ENCODE measurements around the gene TLE1. TPM values are rescaled to one million over a fixed set of nuclear protein-coding genes. Genes with fewer than 3 reads are reported as not detected.

The TLE1 gene
- total RNA-seq, 1 donor from 2014 or later: 17.9 TPM

DNA sequence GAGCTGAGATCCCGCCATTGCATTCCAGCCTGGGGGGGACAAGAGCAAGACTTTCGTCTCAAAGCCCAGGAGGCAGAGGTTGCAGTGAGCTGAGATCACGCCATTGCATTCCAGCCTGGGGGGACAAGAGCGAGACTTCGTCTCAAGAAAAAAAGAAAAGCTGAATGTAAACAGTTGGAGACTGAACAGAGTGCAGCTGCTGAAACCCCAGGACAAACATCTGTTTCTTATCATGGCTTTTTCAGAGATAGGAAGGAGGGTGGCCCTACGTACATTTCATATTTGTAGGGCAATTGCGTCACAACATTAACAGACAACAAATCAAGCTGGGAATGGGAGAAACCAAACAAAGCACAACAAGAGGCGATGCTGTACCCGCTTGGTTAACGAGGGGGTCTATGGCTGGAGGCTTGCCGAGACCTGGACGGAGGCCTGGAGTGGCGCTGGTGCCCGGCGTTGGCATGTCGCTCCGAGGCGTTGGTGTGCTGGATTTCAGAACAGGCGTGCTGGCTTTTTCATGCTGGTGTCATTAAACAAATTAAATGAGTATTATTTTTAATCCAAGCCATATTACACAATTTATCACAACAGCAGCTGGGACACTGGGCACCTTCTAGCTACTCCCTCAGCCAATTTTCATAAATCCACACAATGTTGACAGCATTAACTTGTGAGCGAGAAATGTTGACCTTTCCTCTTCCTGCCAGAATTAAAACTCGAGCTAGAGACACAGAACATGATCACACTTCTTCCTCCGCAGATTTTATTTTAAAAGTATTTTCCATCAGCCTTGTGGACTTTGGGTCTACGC lies 76.1 kb downstream of the TLE1 start:
- intact Hi-C loops (cut with DNase I): no loop called here
- peaks cover 49% of the 10 kb centered on the region for H3K36me3 ChIP-seq

DNA sequence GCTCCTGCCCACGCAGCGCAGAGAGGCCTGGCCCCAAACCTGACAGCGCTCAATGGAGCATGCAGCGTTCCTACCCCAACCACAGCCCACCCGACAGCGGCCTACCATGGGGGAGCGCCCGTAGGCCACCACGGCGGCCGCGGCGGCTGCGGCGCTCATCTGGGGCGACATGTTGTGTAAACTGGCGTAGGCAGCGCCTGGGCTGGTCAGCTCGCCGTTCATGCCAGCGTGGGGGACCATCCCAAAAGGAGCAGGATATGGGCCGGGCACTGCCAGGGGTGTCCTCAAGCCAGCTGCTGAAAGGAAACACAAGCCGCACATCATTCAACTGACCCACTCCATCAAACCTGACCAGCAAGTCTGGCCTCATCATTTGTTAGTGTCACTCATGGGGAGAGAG lies 77.7 kb downstream of the TLE1 start:
- Histone ChIP-seq H3K27ac (no peak overlapping the region), H3K36me3 (peaks cover 53% of the 10 kb centered on the region), H3K9me3 (no peaks in the 10 kb centered on the region), H3K4me3 (no peak overlapping the region), H3K4me1 (no peaks in the 10 kb centered on the region), H3K27me3 (ENCODE audit: low read depth) (no peaks in the 10 kb centered on the region)
- intact Hi-C loops (cut with DNase I): no loop called here
- no peak for DNase-seq
- TF ChIP-seq, protein P1, sequence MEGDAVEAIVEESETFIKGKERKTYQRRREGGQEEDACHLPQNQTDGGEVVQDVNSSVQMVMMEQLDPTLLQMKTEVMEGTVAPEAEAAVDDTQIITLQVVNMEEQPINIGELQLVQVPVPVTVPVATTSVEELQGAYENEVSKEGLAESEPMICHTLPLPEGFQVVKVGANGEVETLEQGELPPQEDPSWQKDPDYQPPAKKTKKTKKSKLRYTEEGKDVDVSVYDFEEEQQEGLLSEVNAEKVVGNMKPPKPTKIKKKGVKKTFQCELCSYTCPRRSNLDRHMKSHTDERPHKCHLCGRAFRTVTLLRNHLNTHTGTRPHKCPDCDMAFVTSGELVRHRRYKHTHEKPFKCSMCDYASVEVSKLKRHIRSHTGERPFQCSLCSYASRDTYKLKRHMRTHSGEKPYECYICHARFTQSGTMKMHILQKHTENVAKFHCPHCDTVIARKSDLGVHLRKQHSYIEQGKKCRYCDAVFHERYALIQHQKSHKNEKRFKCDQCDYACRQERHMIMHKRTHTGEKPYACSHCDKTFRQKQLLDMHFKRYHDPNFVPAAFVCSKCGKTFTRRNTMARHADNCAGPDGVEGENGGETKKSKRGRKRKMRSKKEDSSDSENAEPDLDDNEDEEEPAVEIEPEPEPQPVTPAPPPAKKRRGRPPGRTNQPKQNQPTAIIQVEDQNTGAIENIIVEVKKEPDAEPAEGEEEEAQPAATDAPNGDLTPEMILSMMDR (IDR thresholded peaks at IDR 0.05): no peak
- no peak for ATAC-seq

More for the DNA sequence above, 76.1 kb downstream of the TLE1 start:
- Histone ChIP-seq H3K27me3 (ENCODE audit: low read depth) (no peaks in the 10 kb centered on the region), H3K4me1 (no peaks in the 10 kb centered on the region), H3K27ac (peak overlapping the region; percentile 66), H3K9me3 (no peaks in the 10 kb centered on the region), H3K4me3 (no peak overlapping the region)
- TF ChIP-seq, protein P1 (IDR thresholded peaks at IDR 0.05): no peak
- no peak for DNase-seq
- peak; percentile 59 to 78 for ATAC-seq

DNA sequence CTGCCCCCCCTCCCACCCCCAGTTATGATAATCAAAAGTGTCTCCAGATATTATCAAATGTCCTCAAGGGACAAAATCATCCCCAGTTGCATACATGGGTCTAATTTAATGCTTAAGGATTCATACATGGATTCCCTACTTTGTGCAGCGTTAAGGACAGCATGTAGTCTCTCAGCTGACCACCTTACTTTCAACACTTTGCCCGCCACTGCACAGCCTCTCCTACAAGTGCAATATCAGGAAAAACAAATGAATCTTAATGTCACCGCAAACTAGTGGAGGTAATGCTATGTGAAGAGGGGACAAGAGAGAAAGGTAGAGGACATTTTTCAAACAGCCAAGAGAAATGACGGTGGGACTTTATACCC lies 78.6 kb downstream of the TLE1 start:
- no peak overlapping the region for H3K4me3 ChIP-seq
- no peaks in the 10 kb centered on the region for H3K27me3 ChIP-seq (ENCODE audit: low read depth)
- intact Hi-C loops (cut with DNase I): no loop called here
- ATAC-seq: no peak
- no peak overlapping the region for H3K27ac ChIP-seq
- TF ChIP-seq, protein P1 (IDR thresholded peaks at IDR 0.05): no peak
- H3K9me3 ChIP-seq: no peaks in the 10 kb centered on the region
- peaks cover 53% of the 10 kb centered on the region for H3K36me3 ChIP-seq
- no peaks in the 10 kb centered on the region for H3K4me1 ChIP-seq
- no peak for DNase-seq

DNA sequence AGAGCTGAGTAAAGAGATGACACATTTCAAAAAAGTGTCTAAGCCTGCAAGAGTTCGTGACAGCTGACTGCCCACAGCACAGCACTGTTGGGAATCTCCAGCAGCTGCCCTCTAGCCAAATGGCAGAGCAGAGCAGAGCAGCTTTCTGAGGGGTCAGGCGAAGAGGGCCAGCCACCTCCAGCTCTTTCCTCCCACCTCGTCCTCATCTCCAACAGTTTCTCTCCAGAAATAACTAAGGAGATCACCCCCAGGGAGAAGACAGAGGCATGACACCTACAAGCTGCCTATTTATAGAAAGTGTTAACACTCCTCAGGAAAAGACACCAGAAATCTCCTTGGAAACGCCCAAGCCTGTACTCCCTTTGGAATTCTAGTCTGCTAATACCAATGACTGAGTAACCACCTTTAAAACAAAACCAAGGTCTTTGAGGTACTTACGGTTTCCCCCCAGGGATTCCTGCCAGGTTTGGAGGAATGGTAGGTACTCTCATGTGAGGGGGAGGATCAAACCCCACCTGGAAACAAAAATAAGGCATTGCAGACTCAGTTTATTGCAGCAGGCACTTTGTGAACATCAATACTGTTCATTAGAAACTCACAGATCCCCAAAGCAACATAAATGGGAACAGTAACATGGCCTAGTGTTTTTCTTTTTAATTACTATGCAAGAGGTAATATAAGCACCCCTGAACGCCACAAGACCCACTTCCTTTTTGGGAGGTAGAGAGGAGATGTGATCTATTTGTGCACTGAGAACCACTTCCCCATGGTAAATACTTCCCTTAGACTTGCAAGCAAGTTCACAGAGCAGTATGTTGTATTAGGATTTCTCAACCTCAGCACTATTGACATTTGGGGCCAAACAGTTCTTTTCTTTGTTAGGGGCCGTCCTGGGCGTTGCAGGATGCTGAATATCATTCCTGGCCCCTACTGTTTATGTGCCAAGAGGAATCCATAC lies 79.3 kb downstream of the TLE1 start:
- H3K9me3 ChIP-seq: no peaks in the 10 kb centered on the region
- no peaks in the 10 kb centered on the region for H3K4me1 ChIP-seq
- intact Hi-C loops (cut with DNase I): no loop called here
- ATAC-seq: peak in 1 of 2 donors; percentile 47
- no peak overlapping the region for H3K4me3 ChIP-seq
- H3K27me3 ChIP-seq (ENCODE audit: low read depth): no peaks in the 10 kb centered on the region
- H3K36me3 ChIP-seq: peaks cover 52% of the 10 kb centered on the region
- TF ChIP-seq, protein P1 (IDR thresholded peaks at IDR 0.05): no peak
- no peak for DNase-seq
- H3K27ac ChIP-seq: no peak overlapping the region

DNA sequence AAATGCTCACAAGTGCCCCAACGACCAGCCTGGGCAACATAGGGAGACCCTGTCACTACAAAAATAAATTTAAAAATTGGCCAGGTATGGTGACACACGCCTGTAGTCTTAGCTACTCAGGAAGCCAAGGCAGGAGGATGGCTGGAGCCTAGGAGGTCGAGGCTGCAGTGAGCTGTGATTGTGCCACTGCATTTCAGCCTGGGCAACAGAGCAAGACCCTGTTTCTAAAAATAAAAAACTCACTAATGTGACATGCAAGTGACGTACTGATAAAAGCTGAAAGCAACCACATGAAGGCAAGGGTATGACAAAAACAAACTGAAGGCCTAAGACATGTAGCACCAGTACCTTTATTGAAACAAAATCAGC lies 81.1 kb downstream of the TLE1 start:
- DNase-seq (no peak), ATAC-seq (no peak)
- Histone ChIP-seq H3K4me1 (peaks cover 11% of the 10 kb centered on the region), H3K36me3 (peaks cover 43% of the 10 kb centered on the region), H3K4me3 (no peak overlapping the region), H3K27ac (no peak overlapping the region), H3K27me3 (ENCODE audit: low read depth) (no peaks in the 10 kb centered on the region), H3K9me3 (no peaks in the 10 kb centered on the region)
- TF ChIP-seq, protein P1 (IDR thresholded peaks at IDR 0.05): no peak
- intact Hi-C loops (cut with DNase I): no loop called here
